ENCODE results near the gene SCAPER.

DNA sequence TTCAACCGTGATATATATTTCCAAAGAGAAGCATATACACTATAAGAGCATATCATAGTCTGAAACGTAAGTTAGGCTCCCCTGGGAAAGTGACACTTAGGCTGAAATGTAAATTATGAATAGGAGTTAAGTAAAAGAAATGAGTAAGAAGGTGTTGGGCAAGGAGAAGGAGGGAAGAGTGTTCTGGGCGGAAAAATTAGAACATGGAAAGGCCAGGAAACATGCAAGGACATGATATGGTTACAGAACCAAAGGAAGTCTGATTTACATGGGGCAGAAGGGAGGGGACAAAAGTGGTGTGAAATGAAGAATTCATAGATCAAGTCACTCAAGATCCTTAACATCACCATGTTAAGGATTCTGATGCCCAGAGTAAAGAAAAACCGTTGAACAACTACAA lies 75.2 kb downstream of the SCAPER start:
- TF ChIP-seq SP1 (IDR thresholded peaks at IDR 0.05), result no peak
- no peak for TF ChIP-seq FOXM1 (IDR thresholded peaks at IDR 0.05; ENCODE audit: borderline replicate concordance)
- TF ChIP-seq BHLHE40 (IDR thresholded peaks at IDR 0.05; ENCODE audit: borderline replicate concordance), result no peak
- no peak for TF ChIP-seq TARDBP (IDR thresholded peaks at IDR 0.05)
- no peak for TF ChIP-seq FOXA1 (IDR thresholded peaks at IDR 0.05)
- TF ChIP-seq L3MBTL2 (conservative IDR thresholded peaks at IDR 0.05), result no peak
- TF ChIP-seq ELF4 (IDR thresholded peaks at IDR 0.05), result no peak
- no peak for TF ChIP-seq LEF1 (IDR thresholded peaks at IDR 0.05; ENCODE audit: borderline replicate concordance)
- no peak for TF ChIP-seq ARNT (IDR thresholded peaks at IDR 0.05)

Data from HEK293T (cell line).